Peyer's patch (tissue), 4 donors: ENCODE results near the gene ARG1. TPM values are rescaled to one million over a fixed set of nuclear protein-coding genes. Genes with fewer than 3 reads are reported as not detected.
A peak's percentile ranks its signal among the peaks of the same experiment; 100 is the strongest.

Experiments
- DNase-seq, 3 donors: peaks; one replicate each; pipeline ENCODE4 v3.0.0-alpha.2; 2017 to 2019
- H3K27ac ChIP-seq, 4 donors: fragments of 200-600 bp; sonication (generic); one replicate each; pipeline ENCODE4 v1.5.1; 2016 to 2019
- H3K27me3 ChIP-seq, 2 donors: fragments of 200-600 bp; sonication (generic); one replicate each; pipeline ENCODE4 v1.5.1; 2019
- H3K36me3 ChIP-seq, 3 donors: fragments of 200-600 bp; sonication (generic); one replicate each; pipeline ENCODE4 v1.5.1; 2016 to 2019
- H3K4me1 ChIP-seq, 4 donors: fragments of 200-600 bp; sonication (generic); one replicate each; pipeline ENCODE4 v1.5.1; 2016 to 2019
- H3K4me3 ChIP-seq, 4 donors: fragments of 200-600 bp; sonication (generic); 1 replicate in 3 of 4; 2 replicates in 1 of 4; pipeline ENCODE4 v1.5.1; 2016 to 2019; ENCODE audit warnings: mild to moderate bottlenecking in 1 of 4
- H3K9me3 ChIP-seq, 4 donors: fragments of 200-600 bp; sonication (generic); one replicate each; pipeline ENCODE4 v1.5.1; 2016 to 2019; ENCODE audit warnings: mild to moderate bottlenecking in 1 of 4
- POLR2A ChIP-seq, 2 donors: fragments of 450-650 bp; IDR thresholded peaks; one replicate each; pipeline ENCODE4 v1.5.1; 2017; ENCODE audit warnings: antibody characterized with exemption in 2 of 2, mild to moderate bottlenecking in 2 of 2, moderate library complexity in 2 of 2
- total RNA-seq, 4 donors: library from RNA; depleted of rRNA; stranded (reverse); fragments of >200 nt; gene quantifications; one replicate each; pipeline ENCODE4 v1.1.0, GENCODE V29; 2016
- TF ChIP-seq, protein P1 (sequence below), 6 experiments: fragments of 450-650 bp in 4 of 6; fragments of 200-600 bp in 2 of 6; sonication (generic) in 1 of 6; IDR thresholded peaks; one replicate each; pipeline ENCODE4 v1.5.1; 2017 to 2019; ENCODE audit warnings: antibody characterized with exemption in 6 of 6, mild to moderate bottlenecking in 3 of 6, moderate library complexity in 1 of 6

The ARG1 gene
- total RNA-seq, 4 donors from 2014 or later, result not detected

DNA sequence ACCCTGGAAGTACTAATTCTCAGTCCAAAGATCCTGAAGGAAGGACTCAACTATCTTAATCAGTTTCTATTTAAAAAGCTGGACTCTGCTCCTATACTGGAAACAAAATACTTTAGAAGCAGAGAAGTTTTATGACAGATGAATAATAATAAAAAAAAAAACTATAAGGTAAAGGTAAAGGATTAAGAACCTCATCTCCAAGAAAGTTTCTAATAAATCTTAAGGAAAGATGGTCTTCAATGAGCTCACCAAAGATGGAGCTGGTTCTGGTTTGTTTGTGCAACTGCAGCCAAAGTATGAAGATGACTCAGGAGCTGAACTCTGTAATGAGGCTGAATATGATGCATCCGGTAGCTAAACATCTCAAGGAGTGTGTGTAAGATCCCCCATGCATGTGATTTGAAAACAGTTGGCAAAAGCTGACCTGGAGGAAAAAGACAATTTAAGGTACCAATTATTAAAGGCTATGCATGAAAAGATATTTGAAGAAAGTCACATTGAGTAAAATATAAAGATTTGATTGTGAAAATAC, 29.8 kb downstream of the ARG1 start:
- Histone ChIP-seq H3K27ac (no peak overlapping the region), H3K27me3 (no peaks in the 10 kb centered on the region)
- no peak for DNase-seq

DNA sequence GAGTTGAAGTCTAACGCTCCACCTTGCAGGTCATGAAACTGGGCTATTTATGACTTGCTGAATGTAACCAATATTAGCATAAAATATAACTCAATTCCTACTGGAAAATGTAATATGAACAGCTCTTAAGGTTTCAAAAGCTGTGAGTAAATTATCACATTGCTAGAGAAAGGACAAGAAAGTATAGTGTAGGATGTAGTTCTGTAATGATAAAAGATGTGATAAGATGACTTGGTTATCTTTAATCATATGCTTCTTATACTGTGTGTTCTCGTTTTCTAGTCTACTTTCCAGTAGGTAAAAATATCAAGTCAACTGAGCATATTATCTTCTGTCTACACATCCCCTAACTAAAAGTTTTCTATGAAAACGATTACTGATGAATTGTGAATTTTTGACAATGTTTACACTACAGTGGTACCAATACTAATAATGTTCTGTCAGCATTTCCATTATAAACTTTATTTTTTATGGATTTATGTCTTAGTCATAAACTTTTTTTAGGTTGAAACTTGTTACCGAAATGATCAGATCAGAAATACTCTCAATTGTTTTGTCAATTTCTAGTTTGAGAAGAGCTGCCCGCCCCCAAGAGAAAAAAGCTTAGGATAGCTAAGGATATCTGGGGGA, 40.4 kb downstream of the ARG1 start:
- peaks cover 0 to 88% (median 0%) of the 10 kb centered on the region in 3 donors for H3K36me3 ChIP-seq
- no peaks in the 10 kb centered on the region for H3K27me3 ChIP-seq
- TF ChIP-seq POLR2A (IDR thresholded peaks at IDR 0.05), result no peak
- TF ChIP-seq, protein P1, sequence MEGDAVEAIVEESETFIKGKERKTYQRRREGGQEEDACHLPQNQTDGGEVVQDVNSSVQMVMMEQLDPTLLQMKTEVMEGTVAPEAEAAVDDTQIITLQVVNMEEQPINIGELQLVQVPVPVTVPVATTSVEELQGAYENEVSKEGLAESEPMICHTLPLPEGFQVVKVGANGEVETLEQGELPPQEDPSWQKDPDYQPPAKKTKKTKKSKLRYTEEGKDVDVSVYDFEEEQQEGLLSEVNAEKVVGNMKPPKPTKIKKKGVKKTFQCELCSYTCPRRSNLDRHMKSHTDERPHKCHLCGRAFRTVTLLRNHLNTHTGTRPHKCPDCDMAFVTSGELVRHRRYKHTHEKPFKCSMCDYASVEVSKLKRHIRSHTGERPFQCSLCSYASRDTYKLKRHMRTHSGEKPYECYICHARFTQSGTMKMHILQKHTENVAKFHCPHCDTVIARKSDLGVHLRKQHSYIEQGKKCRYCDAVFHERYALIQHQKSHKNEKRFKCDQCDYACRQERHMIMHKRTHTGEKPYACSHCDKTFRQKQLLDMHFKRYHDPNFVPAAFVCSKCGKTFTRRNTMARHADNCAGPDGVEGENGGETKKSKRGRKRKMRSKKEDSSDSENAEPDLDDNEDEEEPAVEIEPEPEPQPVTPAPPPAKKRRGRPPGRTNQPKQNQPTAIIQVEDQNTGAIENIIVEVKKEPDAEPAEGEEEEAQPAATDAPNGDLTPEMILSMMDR (IDR thresholded peaks at IDR 0.05), result no peak
- H3K9me3 ChIP-seq, result no peaks in the 10 kb centered on the region
- H3K4me1 ChIP-seq, result no peaks in the 10 kb centered on the region
- no peak overlapping the region for H3K27ac ChIP-seq
- DNase-seq, result no peak
- H3K4me3 ChIP-seq, result no peak overlapping the region

More for the DNA sequence above, 29.8 kb downstream of the ARG1 start:
- Histone ChIP-seq H3K4me1 (no peaks in the 10 kb centered on the region), H3K36me3 (peaks cover 0 to 91% (median 0%) of the 10 kb centered on the region in 3 donors), H3K4me3 (no peak overlapping the region), H3K9me3 (no peaks in the 10 kb centered on the region)
- no peak for TF ChIP-seq POLR2A (IDR thresholded peaks at IDR 0.05)
- TF ChIP-seq, protein P1 (IDR thresholded peaks at IDR 0.05), result peak in 1 of 6 experiments; percentile 15

DNA sequence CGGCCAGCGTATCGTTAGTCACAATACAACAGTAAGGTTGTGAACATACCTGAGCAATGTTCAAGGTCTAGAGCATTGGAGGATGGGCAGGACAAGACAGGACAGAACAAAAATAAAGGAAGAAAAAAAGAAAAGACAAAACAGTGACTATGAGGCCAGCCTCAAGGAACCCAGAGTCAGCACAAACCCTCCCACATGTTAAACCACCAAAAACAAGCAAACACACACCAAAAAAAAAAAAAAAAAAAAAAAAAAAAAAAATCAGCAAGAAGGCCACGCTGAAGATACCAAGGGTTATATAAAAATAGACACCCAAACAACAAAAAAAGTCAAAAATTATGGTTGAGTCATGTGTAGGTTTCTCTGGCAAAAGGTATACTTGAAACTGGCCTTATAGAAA, 42.2 kb downstream of the ARG1 start:
- no peaks in the 10 kb centered on the region for H3K4me1 ChIP-seq
- DNase-seq, result no peak
- no peak for TF ChIP-seq POLR2A (IDR thresholded peaks at IDR 0.05)
- no peaks in the 10 kb centered on the region for H3K27me3 ChIP-seq
- H3K27ac ChIP-seq, result no peak overlapping the region
- H3K36me3 ChIP-seq, result peaks cover 0 to 90% (median 0%) of the 10 kb centered on the region in 3 donors
- H3K4me3 ChIP-seq, result no peak overlapping the region
- no peaks in the 10 kb centered on the region for H3K9me3 ChIP-seq

DNA sequence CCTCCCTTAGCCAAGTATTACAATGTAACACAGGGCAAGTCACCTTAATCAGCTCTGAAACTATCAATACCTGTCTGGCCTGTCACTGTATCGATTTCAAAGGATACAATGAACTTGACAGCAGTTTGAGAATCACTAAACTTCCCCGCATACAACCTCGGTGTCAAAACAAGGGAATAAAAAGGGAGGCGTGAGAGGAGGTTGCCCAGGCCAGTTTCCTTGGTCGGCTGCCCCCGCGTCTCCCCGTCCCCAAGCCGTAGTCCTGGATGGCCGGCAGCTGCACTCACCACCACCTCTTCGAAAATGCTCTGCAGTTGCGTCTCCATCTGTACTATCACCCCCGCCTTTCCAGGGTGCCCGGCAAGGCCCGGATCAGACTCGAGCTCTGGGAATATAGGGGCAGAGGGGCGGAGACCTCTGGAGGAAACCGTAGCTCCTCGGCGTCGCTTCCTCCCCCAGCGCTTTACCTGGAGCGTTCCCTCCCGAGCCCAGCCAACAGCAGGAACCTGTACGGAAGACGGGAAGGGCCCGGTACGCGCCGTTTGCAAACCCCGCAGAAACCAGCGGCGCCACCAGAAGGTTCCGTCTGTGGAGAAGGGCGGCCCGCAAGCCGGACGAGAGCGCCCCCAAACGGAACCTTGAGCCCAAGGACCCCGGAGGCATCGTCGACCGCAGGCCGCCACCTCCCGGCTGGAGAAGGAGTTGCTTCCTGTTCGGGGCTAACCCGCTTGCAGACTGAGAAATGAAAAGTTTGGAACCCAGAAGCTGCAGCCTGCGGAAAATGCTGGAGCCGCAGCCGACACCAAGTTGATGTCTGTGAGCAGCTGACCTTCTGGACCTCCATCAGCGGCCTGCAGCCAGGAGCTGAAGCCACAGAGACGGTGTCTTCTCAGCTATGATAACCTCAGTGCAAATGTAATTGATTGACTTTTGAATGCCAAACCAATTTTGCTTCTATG, 55.0 kb downstream of the ARG1 start, which contains the start of gene MED23:
Gene MED23, minus strand, starts transcription at position 519 of the 959 bp plus-strand sequence. Its CDS starts 193 bp downstream, at position 326.
- H3K9me3 ChIP-seq, result no peaks in the 10 kb centered on the region
- H3K4me3 ChIP-seq, result peak within 1 kb of the TSS; percentile 60 to 75 (median 68)
- H3K27ac ChIP-seq, result peak within 1 kb of the TSS; percentile 58 to 86 (median 75)
- H3K27me3 ChIP-seq, result no peaks in the 10 kb centered on the region
- peak; percentile 89 to 98 (median 97) for DNase-seq
- peaks cover 0 to 22% (median 0%) of the 10 kb centered on the region in 3 donors for H3K36me3 ChIP-seq
- TF ChIP-seq POLR2A (IDR thresholded peaks at IDR 0.05), result peak; percentile 62 to 68
- TF ChIP-seq, protein P1 (IDR thresholded peaks at IDR 0.05), result peak; percentile 78 to 96 (median 92)
- peaks cover 0 to 8% (median 0%) of the 10 kb centered on the region in 4 donors for H3K4me1 ChIP-seq

DNA sequence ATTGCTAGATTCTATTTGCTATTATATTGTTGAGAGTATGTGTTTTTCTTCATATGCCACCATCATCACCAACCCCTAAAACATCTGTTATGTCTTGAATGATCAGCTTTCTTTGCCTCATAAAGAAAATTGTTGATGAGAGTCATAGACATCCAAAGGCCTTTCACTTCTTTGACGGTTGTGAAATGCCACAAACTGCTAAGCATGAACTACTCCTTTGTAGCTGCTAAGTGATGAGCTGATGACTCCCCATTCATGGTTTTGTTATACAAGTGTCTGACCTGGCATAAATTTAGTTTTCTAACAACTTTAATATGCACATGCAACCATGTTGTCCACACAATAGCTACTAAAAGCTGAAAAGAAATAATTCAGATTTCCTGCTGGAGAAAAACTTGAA, 55.7 kb downstream of the ARG1 start:
- Histone ChIP-seq H3K4me3 (peak overlapping the region; percentile 60 to 75 (median 68)), H3K36me3 (peaks cover 0 to 14% (median 0%) of the 10 kb centered on the region in 3 donors), H3K9me3 (no peaks in the 10 kb centered on the region), H3K27ac (peak overlapping the region in 2 of 4 donors; percentile 78 to 86), H3K4me1 (peaks cover 0 to 8% (median 0%) of the 10 kb centered on the region in 4 donors), H3K27me3 (no peaks in the 10 kb centered on the region)
- TF ChIP-seq POLR2A (IDR thresholded peaks at IDR 0.05), result no peak
- TF ChIP-seq, protein P1 (IDR thresholded peaks at IDR 0.05), result no peak
- DNase-seq, result no peak
